ENCODE measurements around the gene HOXD8.

The HOXD8 gene

DNA sequence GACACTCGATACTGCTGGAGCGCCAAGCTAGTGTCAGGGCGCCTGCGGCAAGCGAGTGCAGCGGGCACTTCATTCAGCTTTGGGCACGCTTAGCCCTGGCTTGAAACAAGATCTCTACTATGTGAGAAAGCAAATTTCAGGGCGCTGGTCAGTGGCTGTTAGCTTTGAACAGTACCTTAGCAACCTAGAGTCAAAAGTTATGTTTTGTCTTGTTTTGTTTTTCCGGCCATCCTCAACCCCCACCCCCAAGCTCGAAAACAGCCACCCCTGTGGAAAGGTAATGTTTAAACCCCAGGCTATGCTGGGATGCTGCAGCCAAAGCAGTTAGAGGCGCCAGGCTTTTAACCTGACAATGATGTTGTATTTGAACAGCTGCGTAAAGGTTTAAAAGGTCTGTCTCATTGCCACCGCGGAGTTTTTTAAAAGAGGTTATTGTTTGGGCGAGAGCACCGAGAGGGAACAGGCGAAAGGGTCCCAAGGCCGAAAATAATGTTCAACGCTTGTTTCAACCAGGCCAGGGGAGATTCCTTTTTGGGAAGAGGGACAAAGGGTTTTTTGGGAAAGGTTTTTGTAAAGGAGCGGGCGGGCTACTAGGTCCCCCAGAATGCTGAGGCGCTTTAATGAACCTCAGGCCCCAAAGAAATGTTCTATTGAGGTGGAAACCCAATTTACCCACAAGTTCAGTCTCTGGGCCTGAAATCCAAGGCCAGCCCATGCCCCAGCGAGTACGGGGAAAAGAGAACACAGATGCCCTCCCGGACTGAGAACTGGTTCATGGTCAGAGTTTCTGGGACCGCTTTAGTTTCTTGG lies 15.2 kb upstream of the HOXD8 start:
- no peaks in the 10 kb centered on the region for H3K4me1 ChIP-seq (ENCODE audit: insufficient read depth, low read length)
- H3K36me3 ChIP-seq (ENCODE audit: insufficient read depth, low read depth, low read length), result no peaks in the 10 kb centered on the region
- H3K9ac ChIP-seq (ENCODE audit: low read depth, low read length), result no peak overlapping the region
- H3K27ac ChIP-seq (ENCODE audit: low read length), result no peak overlapping the region
- peaks cover 6% of the 10 kb centered on the region for H3K9me3 ChIP-seq (ENCODE audit: insufficient read depth, low read depth, low read length)
- no peak overlapping the region for H3K4me3 ChIP-seq (ENCODE audit: low read length)
- peaks cover 100% of the 10 kb centered on the region for H3K27me3 ChIP-seq (ENCODE audit: insufficient read depth, low read length)

- H3K36me3 ChIP-seq (ENCODE audit: insufficient read depth, low read depth, low read length), result no peaks in the 10 kb centered on the region
- H3K27me3 ChIP-seq (ENCODE audit: insufficient read depth, low read length), result peaks cover 100% of the 10 kb centered on the region
- H3K9ac ChIP-seq (ENCODE audit: low read depth, low read length), result no peak overlapping the region
- peaks cover 6% of the 10 kb centered on the region for H3K9me3 ChIP-seq (ENCODE audit: insufficient read depth, low read depth, low read length)
- H3K4me1 ChIP-seq (ENCODE audit: insufficient read depth, low read length), result no peaks in the 10 kb centered on the region
- no peak overlapping the region for H3K4me3 ChIP-seq (ENCODE audit: low read length)
- H3K27ac ChIP-seq (ENCODE audit: low read length), result no peak overlapping the region
These were observed 14.4 kb upstream of the HOXD8 start for GRCh38 chr2:176114930-176115625.

DNA sequence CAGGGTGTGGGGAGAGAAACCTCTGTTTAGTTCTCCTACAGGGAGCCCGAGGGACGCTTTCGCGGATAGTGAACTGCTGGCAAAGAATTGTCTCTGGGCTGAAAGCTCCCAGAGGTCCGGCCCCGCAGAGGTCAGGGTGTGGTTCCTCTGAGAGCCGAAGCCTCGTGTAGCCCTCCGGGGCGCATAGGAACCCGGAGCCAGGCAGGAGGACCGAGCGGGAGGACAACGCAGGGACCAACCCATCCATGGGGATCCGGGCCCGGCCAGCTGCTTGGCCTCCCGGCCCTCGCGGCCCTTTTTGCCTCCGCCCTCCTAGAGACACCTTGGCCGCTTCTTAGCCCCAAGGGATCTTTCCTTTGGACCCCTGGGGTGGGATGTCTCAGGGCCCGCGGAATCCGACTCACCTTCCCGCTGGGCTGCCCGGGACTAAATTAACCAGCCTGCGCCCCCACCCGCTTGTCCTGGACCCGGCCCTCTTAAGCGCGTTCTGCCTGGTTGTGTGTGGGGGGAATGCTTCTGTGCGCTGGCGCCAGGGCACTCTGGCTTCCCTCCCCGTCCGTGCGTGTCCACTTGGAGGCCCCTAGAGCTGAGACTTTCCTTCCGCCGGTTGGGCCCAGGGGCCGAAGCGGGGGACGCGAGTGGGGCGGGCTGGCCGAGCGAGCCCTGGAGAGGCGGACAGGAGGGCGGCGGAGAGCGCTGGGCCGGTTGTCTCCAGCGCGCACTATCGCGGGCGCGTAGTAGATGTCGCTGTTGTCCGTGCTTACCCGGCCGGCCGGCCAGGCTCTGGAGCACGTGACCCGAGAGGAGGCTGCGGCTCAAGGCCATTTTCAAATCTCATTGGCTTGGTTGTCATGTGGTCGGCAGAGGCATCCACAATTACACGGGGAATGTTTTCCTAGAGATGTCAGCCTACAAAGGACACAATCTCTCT lies 13.4 kb upstream of the HOXD8 start, which contains the start of gene HOXD10:
Gene HOXD10 (plus strand): TSS at position 896 of the 931 bp plus-strand sequence. CDS start 56 bp downstream, outside the sequence.
- no peak within 1 kb of the TSS for H3K27ac ChIP-seq (ENCODE audit: low read length)
- no peak within 1 kb of the TSS for H3K9ac ChIP-seq (ENCODE audit: low read depth, low read length)
- H3K36me3 ChIP-seq (ENCODE audit: insufficient read depth, low read depth, low read length), result no peaks in the 10 kb centered on the region
- H3K27me3 ChIP-seq (ENCODE audit: insufficient read depth, low read length), result peaks cover 100% of the 10 kb centered on the region
- no peaks in the 10 kb centered on the region for H3K4me1 ChIP-seq (ENCODE audit: insufficient read depth, low read length)
- H3K9me3 ChIP-seq (ENCODE audit: insufficient read depth, low read depth, low read length), result peaks cover 6% of the 10 kb centered on the region
- no peak within 1 kb of the TSS for H3K4me3 ChIP-seq (ENCODE audit: low read length)

GRCh38 chr2:176117162-176117822 lies 12.2 kb upstream of the HOXD8 start:
- Histone ChIP-seq H3K27me3 (ENCODE audit: insufficient read depth, low read length) (peaks cover 100% of the 10 kb centered on the region), H3K4me3 (ENCODE audit: low read length) (no peak overlapping the region), H3K4me1 (ENCODE audit: insufficient read depth, low read length) (no peaks in the 10 kb centered on the region), H3K36me3 (ENCODE audit: insufficient read depth, low read depth, low read length) (no peaks in the 10 kb centered on the region), H3K27ac (ENCODE audit: low read length) (no peak overlapping the region), H3K9me3 (ENCODE audit: insufficient read depth, low read depth, low read length) (peaks cover 6% of the 10 kb centered on the region), H3K9ac (ENCODE audit: low read depth, low read length) (no peak overlapping the region)

GRCh38 chr2:176117823-176118371 lies 11.6 kb upstream of the HOXD8 start:
- Histone ChIP-seq H3K36me3 (ENCODE audit: insufficient read depth, low read depth, low read length) (no peaks in the 10 kb centered on the region), H3K4me1 (ENCODE audit: insufficient read depth, low read length) (no peaks in the 10 kb centered on the region), H3K27ac (ENCODE audit: low read length) (no peak overlapping the region), H3K9ac (ENCODE audit: low read depth, low read length) (no peak overlapping the region), H3K9me3 (ENCODE audit: insufficient read depth, low read depth, low read length) (peaks cover 6% of the 10 kb centered on the region), H3K4me3 (ENCODE audit: low read length) (no peak overlapping the region), H3K27me3 (ENCODE audit: insufficient read depth, low read length) (peaks cover 100% of the 10 kb centered on the region)

- Histone ChIP-seq H3K27ac (ENCODE audit: low read length) (no peak overlapping the region), H3K9ac (ENCODE audit: low read depth, low read length) (no peak overlapping the region), H3K27me3 (ENCODE audit: insufficient read depth, low read length) (peaks cover 100% of the 10 kb centered on the region), H3K4me1 (ENCODE audit: insufficient read depth, low read length) (no peaks in the 10 kb centered on the region), H3K4me3 (ENCODE audit: low read length) (no peak overlapping the region), H3K9me3 (ENCODE audit: insufficient read depth, low read depth, low read length) (peaks cover 12% of the 10 kb centered on the region), H3K36me3 (ENCODE audit: insufficient read depth, low read depth, low read length) (no peaks in the 10 kb centered on the region)
These were observed 10.7 kb upstream of the HOXD8 start for GRCh38 chr2:176118601-176119339.

DNA sequence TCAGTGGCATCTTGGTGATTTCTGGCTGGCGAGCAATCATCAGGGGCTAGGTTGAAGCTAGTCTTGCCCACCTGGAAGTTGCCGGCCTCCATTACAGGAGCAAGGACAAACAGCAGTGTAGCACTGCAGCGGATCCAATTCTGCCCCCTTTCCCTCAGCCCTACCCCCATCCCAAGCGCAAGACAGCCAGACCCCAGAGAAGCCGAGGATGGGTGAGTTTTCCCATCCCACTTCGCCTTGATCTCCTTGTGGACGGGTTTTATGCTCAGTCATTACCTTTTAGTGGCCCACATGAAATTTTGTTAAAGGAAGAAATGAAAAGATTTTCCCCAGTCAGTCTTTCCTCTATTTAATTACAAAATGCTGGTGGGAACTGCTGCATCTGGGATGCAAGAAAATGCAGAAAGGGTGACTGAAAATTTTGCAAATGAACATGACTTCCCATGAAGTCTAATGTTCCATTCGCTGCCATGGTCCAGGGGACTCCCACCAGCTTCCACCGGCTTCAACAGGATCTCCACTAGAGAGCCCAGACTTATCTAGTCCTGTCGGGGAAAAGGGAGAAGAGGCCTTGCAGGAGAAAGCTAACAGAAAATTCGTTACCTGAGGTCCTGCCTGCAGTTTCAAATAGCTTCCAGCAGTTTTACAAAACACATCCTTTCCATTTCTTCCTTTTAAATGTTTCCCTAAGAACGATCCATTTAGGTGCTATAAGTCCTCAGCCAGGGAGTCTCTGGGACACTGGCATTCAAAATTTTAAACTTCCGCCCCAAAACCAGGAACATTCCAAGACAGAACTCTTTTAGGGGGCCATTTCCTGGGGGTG lies 8.9 kb upstream of the HOXD8 start:
- Histone ChIP-seq H3K9ac (ENCODE audit: low read depth, low read length) (no peak overlapping the region), H3K4me3 (ENCODE audit: low read length) (no peak overlapping the region), H3K4me1 (ENCODE audit: insufficient read depth, low read length) (no peaks in the 10 kb centered on the region), H3K27me3 (ENCODE audit: insufficient read depth, low read length) (peaks cover 100% of the 10 kb centered on the region), H3K36me3 (ENCODE audit: insufficient read depth, low read depth, low read length) (no peaks in the 10 kb centered on the region), H3K9me3 (ENCODE audit: insufficient read depth, low read depth, low read length) (peaks cover 13% of the 10 kb centered on the region), H3K27ac (ENCODE audit: low read length) (no peak overlapping the region)

DNA sequence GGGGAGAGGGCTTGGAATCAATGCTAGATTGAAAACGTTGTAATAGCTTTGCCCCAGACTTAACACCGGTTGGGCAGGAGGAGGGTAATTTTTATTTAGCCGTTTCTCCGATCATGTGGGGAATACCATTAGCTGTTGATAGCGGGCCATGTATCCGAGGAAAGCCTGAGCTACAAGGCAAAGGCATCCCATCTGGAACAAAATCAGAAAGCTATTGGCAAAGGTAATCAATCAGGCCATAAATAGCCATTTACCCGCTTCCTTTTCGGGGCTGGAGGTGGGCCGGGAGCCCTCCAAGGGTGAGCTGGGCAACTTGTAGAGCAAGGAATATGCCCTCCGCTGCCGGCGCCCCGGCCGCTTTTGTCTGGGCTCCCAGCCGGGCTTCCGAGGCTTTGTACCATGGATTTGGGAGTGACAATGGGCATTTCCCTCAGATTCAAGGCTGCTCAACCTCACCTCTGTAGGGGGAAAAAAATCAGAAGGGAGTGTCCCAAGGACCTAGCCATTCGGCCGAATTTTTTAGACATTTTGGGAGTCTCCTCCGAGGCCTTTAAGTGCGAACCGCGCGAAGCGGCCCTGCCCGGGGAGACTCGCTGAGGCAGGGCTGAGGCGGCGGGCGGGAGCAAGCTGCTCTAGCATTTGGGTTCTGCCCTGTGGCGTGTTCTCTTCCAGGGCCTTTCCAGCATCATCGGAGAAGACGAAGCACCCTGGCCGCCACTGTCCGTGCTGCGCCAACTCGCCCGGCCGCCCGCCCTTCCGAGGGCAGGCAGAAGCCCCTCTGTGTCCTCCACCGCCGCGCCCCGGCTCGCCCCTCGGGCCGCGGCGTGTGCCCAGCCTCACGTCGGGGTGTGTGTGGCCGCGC lies 8.1 kb upstream of the HOXD8 start:
- H3K4me3 ChIP-seq (ENCODE audit: low read length), result no peak overlapping the region
- H3K9me3 ChIP-seq (ENCODE audit: insufficient read depth, low read depth, low read length), result peaks cover 13% of the 10 kb centered on the region
- peaks cover 100% of the 10 kb centered on the region for H3K27me3 ChIP-seq (ENCODE audit: insufficient read depth, low read length)
- no peak overlapping the region for H3K27ac ChIP-seq (ENCODE audit: low read length)
- no peaks in the 10 kb centered on the region for H3K4me1 ChIP-seq (ENCODE audit: insufficient read depth, low read length)
- no peaks in the 10 kb centered on the region for H3K36me3 ChIP-seq (ENCODE audit: insufficient read depth, low read depth, low read length)
- H3K9ac ChIP-seq (ENCODE audit: low read depth, low read length), result no peak overlapping the region

- peaks cover 7% of the 10 kb centered on the region; the same call in 1 of the 2 replicates for H3K9me3 ChIP-seq (ENCODE audit: insufficient read depth, low read depth, low read length)
- H3K27me3 ChIP-seq (ENCODE audit: insufficient read depth, low read length), result peaks cover 100% of the 10 kb centered on the region
- no peaks in the 10 kb centered on the region for H3K4me1 ChIP-seq (ENCODE audit: insufficient read depth, low read length)
- no peak overlapping the region for H3K9ac ChIP-seq (ENCODE audit: low read depth, low read length)
- peak overlapping the region; percentile 31; the same call in 1 of the 2 replicates for H3K4me3 ChIP-seq (ENCODE audit: low read length)
- H3K36me3 ChIP-seq (ENCODE audit: insufficient read depth, low read depth, low read length), result no peaks in the 10 kb centered on the region
- no peak overlapping the region for H3K27ac ChIP-seq (ENCODE audit: low read length)
These were observed 7.3 kb upstream of the HOXD8 start for GRCh38 chr2:176122052-176122682.

All from iPS-20b (cell line).